Kidney (tissue), 14 donors: ENCODE measurements around the gene SLC39A11. TPM values are rescaled to one million over a fixed set of nuclear protein-coding genes. Genes with fewer than 3 reads are reported as not detected.

Experiments
- DNase-seq, 5 donors: peaks; one replicate each; pipeline ENCODE4 v3.0.0-alpha.2; 2013 to 2020
- FAIRE-seq: peaks from 2 replicates; lab custom pipeline; 2012; peaks lifted over from hg19 to GRCh38; lab: Jason Lieb, UNC
- H3K27ac ChIP-seq, 2 donors: one replicate each; pipeline ENCODE4 v1.7.0; 2013; ENCODE audit warnings: low read depth in 2 of 2, low read length in 2 of 2, inconsistent platforms in 1 of 2
- H3K27me3 ChIP-seq: one replicate; pipeline ENCODE4 v1.7.1; 2013; ENCODE audit warnings: low read length, inconsistent platforms; ENCODE audit not compliant: control insufficient read depth, insufficient read depth
- H3K36me3 ChIP-seq, 3 donors: one replicate each; pipeline versions ENCODE4 v1.7.0 to v1.7.1; 2013; ENCODE audit warnings: low read length in 3 of 3, control low read depth in 1 of 3, inconsistent platforms in 1 of 3; ENCODE audit not compliant: insufficient read depth in 3 of 3, control insufficient read depth in 2 of 3
- H3K4me1 ChIP-seq, 3 donors: one replicate each; pipeline versions ENCODE4 v1.7.0 to v1.7.1; 2013; ENCODE audit warnings: low read length in 3 of 3, inconsistent platforms in 1 of 3, low read depth in 1 of 3; ENCODE audit not compliant: control insufficient read depth in 2 of 3, insufficient read depth in 2 of 3
- H3K4me3 ChIP-seq, 3 donors: one replicate each; pipeline versions ENCODE4 v1.7.0 to v1.8.1; 2013; ENCODE audit warnings: low read length in 3 of 3, control low read depth in 1 of 3, inconsistent platforms in 1 of 3
- H3K9ac ChIP-seq, 3 donors: one replicate each; pipeline versions ENCODE4 v1.7.0 to v1.7.1; 2013; ENCODE audit warnings: low read length in 3 of 3, control low read depth in 1 of 3, inconsistent platforms in 1 of 3
- H3K9me3 ChIP-seq, 3 donors: one replicate each; pipeline versions ENCODE4 v1.7.0 to v1.7.1; 2013; ENCODE audit warnings: low read length in 3 of 3, control low read depth in 1 of 3, inconsistent platforms in 1 of 3; ENCODE audit not compliant: control insufficient read depth in 2 of 3, insufficient read depth in 1 of 3
- intact Hi-C: fragments of 100-400 bp; cut with DNase I; formaldehyde crosslinking; loops from one replicate; pipeline ENCODE4 v1.11.1; 2022
- polyA plus RNA-seq: library from polyadenylated mRNA; stranded (reverse); fragments of 350-450 nt; fragmentation: Illumina TruSeq; extraction: RNeasy Lipid Tissue Mini Kit (QIAGEN cat#74804); gene quantifications from one replicate; pipeline ENCODE4 v1.2.3, GENCODE V29; 2014; ENCODE audit warnings: low read depth, low replicate concordance; ENCODE audit not compliant: insufficient read depth
- total RNA-seq: library from RNA; stranded (reverse); fragmentation: NEBNext Ultra II Directional; extraction: Animal tissue kit (Norgen Biotek cat#: 25700); gene quantifications from one replicate; pipeline ENCODE4 v1.2.1, GENCODE V29; 2021
- TF ChIP-seq, protein P1 (sequence below): IDR thresholded peaks from 3 replicates; pipeline ENCODE4 v1.5.1; 2012; ENCODE audit warnings: mild to moderate bottlenecking, moderate library complexity, borderline replicate concordance; ENCODE audit not compliant: insufficient read depth; ENCODE audit errors: extremely low read depth
- donor health status: control.
- donor health status: control.
- donor health status: control.
- donor health status: control.
- donor health status: control.
- donor health status: DM: yes; HTN: yes; CAD: no.
- donor health status: Normal renal cell carcinoma (clear cell type).

The SLC39A11 gene
- total and polyA plus RNA-seq, 2 donors from 2014 or later, result 19.7 to 37.2 TPM

DNA sequence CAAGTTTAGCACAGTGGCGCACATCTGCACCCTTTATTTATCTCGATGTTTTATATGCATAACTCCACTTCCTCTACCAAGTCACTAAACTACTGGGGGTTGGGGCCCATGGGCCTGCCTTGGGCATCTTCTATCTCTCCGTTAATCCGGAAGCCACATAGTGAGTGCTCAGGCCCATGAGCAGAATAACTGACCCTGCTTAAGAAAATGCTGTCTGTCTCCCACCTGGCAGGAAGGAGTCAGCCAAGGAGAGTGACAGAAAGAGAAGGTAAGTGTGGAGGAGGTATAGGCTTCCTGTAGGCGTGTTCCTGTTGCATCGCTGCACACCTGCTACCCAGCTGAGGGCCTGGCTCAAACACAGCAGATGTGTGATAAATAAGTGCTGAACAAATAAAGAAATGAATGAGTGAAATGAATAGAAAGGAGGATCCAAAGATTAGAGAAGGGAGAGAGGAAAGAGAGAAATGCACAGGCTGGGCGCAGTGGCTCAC, 320.1 kb downstream of the SLC39A11 start:
- H3K9me3 ChIP-seq, result no peaks in the 10 kb centered on the region
- intact Hi-C loops, result no loop called here
- DNase-seq (no peak), FAIRE-seq (no peak)
- H3K27ac ChIP-seq, result no peak overlapping the region
- H3K27me3 ChIP-seq, result no peaks in the 10 kb centered on the region
- no peak overlapping the region for H3K9ac ChIP-seq
- no peaks in the 10 kb centered on the region for H3K4me1 ChIP-seq
- no peak overlapping the region for H3K4me3 ChIP-seq
- TF ChIP-seq, protein P1, sequence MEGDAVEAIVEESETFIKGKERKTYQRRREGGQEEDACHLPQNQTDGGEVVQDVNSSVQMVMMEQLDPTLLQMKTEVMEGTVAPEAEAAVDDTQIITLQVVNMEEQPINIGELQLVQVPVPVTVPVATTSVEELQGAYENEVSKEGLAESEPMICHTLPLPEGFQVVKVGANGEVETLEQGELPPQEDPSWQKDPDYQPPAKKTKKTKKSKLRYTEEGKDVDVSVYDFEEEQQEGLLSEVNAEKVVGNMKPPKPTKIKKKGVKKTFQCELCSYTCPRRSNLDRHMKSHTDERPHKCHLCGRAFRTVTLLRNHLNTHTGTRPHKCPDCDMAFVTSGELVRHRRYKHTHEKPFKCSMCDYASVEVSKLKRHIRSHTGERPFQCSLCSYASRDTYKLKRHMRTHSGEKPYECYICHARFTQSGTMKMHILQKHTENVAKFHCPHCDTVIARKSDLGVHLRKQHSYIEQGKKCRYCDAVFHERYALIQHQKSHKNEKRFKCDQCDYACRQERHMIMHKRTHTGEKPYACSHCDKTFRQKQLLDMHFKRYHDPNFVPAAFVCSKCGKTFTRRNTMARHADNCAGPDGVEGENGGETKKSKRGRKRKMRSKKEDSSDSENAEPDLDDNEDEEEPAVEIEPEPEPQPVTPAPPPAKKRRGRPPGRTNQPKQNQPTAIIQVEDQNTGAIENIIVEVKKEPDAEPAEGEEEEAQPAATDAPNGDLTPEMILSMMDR, result no peak
- no peaks in the 10 kb centered on the region for H3K36me3 ChIP-seq

DNA sequence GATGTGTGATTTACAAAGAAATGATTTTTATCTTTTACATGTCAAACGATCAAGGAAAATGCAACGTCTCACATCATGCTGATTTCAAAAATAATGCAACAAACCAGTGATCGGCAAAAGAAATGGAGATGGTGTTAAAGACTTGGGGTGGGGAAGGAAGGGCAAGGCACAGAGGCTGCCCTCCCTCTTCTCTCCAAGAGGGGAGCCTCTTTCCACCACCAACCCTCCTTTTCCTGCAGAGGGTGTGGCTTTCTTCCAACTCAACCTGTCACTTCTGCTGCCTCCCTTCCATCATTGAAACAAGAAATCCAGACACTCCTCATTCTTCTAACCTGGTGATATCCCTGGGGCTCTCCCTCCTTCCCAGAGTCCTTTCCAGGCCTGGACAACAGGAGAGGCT, 320.8 kb downstream of the SLC39A11 start:
- intact Hi-C loops, result no loop called here
- H3K9ac ChIP-seq, result no peak overlapping the region
- no peak overlapping the region for H3K27ac ChIP-seq
- H3K4me1 ChIP-seq, result no peaks in the 10 kb centered on the region
- H3K36me3 ChIP-seq, result no peaks in the 10 kb centered on the region
- TF ChIP-seq, protein P1, result no peak
- no peaks in the 10 kb centered on the region for H3K9me3 ChIP-seq
- no peak overlapping the region for H3K4me3 ChIP-seq
- no peaks in the 10 kb centered on the region for H3K27me3 ChIP-seq
- DNase-seq (peak in 1 of 5 donors; percentile 9), FAIRE-seq (no peak)

DNA sequence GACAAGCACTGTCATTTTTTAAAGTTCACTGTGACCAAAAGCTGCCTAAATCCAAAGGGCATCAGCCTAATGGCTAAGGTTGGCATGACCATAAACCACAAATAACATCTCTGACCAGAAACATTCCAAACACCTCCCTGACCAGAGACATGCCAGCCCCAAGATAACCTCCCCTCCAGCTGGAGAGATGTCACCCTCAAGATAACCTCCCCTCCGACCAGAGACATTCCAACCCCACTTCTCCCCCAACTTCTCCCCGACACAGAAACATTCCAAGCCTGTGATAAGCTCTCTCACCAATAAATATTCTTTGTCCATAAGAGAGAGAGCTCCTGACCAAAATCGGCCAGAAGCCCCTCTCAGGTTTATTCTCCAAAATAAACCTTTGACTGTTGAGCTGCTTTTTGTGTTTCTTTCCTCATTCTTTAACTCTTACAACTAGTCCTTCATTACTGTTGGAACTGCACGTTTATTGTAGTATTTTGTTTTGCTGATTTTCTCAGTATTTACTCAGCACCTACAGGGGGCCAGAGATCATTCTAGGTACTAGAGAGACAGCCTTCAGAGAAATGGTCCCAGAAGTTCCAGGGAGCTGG, 325.6 kb downstream of the SLC39A11 start:
- no peak overlapping the region for H3K27ac ChIP-seq
- H3K9me3 ChIP-seq, result no peaks in the 10 kb centered on the region
- H3K4me1 ChIP-seq, result no peaks in the 10 kb centered on the region
- H3K4me3 ChIP-seq, result no peak overlapping the region
- H3K27me3 ChIP-seq, result no peaks in the 10 kb centered on the region
- FAIRE-seq, result no peak
- no peak overlapping the region for H3K9ac ChIP-seq
- TF ChIP-seq, protein P1, result no peak
- intact Hi-C loops, result no loop called here
- H3K36me3 ChIP-seq, result no peaks in the 10 kb centered on the region
- no peak for DNase-seq
